HepG2 (cell line): ENCODE data around the gene IDUA. TPM values are rescaled to one million over a fixed set of nuclear protein-coding genes. Genes with fewer than 3 reads are reported as not detected.

Experiments used
- MYC ChIP-seq: sonication (generic); formaldehyde crosslinking; IDR thresholded peaks from 2 replicates; pipeline ENCODE4 v1.9.0; 2021; ENCODE audit warnings: missing genetic modification reagents, borderline replicate concordance
- NKX3-1 ChIP-seq: sonication (generic); formaldehyde crosslinking; IDR thresholded peaks from 2 replicates; pipeline ENCODE4 v1.5.0; 2020; ENCODE audit warnings: missing genetic modification reagents
- POGZ ChIP-seq: sonication (generic); formaldehyde crosslinking; IDR thresholded peaks from 2 replicates; pipeline ENCODE4 v1.4.0; 2020; ENCODE audit warnings: mild to moderate bottlenecking, missing genetic modification reagents
- RNF2 ChIP-seq: fragments of 450-650 bp; conservative IDR thresholded peaks from 2 replicates; pipeline ENCODE4 v1.6.1; 2016; ENCODE audit warnings: low read depth
- SP2 ChIP-seq: sonication (generic); formaldehyde crosslinking; IDR thresholded peaks from 2 replicates; pipeline ENCODE4 v1.5.1; 2020; ENCODE audit warnings: mild to moderate bottlenecking, missing genetic modification reagents
- TGIF2 ChIP-seq: IDR thresholded peaks from 2 replicates; pipeline ENCODE4 v1.6.1; 2016; ENCODE audit warnings: control low read depth, missing compliant biosample characterization
- TRIM24 ChIP-seq: sonication (generic); formaldehyde crosslinking; IDR thresholded peaks from 2 replicates; pipeline ENCODE4 v1.8.0; 2022; ENCODE audit warnings: mild to moderate bottlenecking, missing genetic modification reagents
- ZIK1 ChIP-seq: sonication (generic); formaldehyde crosslinking; IDR thresholded peaks from 2 replicates; pipeline ENCODE4 v1.5.0; 2020; ENCODE audit warnings: mild to moderate bottlenecking, low read depth, missing genetic modification reagents, borderline replicate concordance
- ZNF12 ChIP-seq: sonication (generic); formaldehyde crosslinking; IDR thresholded peaks from 2 replicates; pipeline ENCODE4 v1.5.0; 2020; ENCODE audit warnings: missing genetic modification reagents
- ZNF713 ChIP-seq: sonication (generic); formaldehyde crosslinking; IDR thresholded peaks from 2 replicates; pipeline ENCODE4 v1.4.0; 2020; ENCODE audit warnings: mild to moderate bottlenecking, missing genetic modification reagents
- polyA plus RNA-seq, 8 experiments: library from polyadenylated mRNA; depleted of rRNA in 3 of 8; stranded (reverse) in 7 of 8; unstranded in 1 of 8; fragments of >200 nt; fragmentation: Illumina TruSeq in 4 of 8; extraction: Trizol in 4 of 8; gene quantifications; 2 replicates each; pipeline versions ENCODE4 v1.2.1 to v1.2.3, GENCODE V29; 2011 to 2016; ENCODE audit warnings: low read depth in 4 of 8, missing spikeins in 1 of 8, mixed read lengths in 1 of 8; ENCODE audit not compliant: insufficient read depth in 1 of 8
- total RNA-seq, 5 experiments: library from RNA; depleted of rRNA; stranded (reverse); fragments of >200 nt; fragmentation: Illumina TruSeq; extraction: Trizol; gene quantifications; 2 replicates each; pipeline ENCODE4 v1.2.3, GENCODE V29; 2016; ENCODE audit warnings: low read depth in 1 of 5
- TF ChIP-seq, protein P1 (sequence below): sonication (generic); formaldehyde crosslinking; IDR thresholded peaks from 2 replicates; pipeline ENCODE4 v1.4.0; 2020; ENCODE audit warnings: missing genetic modification reagents
- TF ChIP-seq, protein P2 (sequence below): sonication (generic); formaldehyde crosslinking; IDR thresholded peaks from 2 replicates; pipeline ENCODE4 v1.4.0; 2020; ENCODE audit warnings: missing genetic modification reagents, borderline replicate concordance
- TF ChIP-seq, protein P3 (sequence below): sonication (generic); formaldehyde crosslinking; IDR thresholded peaks from 2 replicates; pipeline ENCODE4 v1.4.0; 2020; ENCODE audit warnings: missing genetic modification reagents
- TF ChIP-seq, protein P4 (sequence below): sonication (generic); formaldehyde crosslinking; IDR thresholded peaks from 2 replicates; pipeline ENCODE4 v1.5.1; 2020; ENCODE audit warnings: missing genetic modification reagents, mild to moderate bottlenecking, borderline replicate concordance
- TF ChIP-seq, protein P5 (sequence below): sonication (generic); formaldehyde crosslinking; IDR thresholded peaks from 2 replicates; pipeline ENCODE4 v1.9.0; 2021; ENCODE audit warnings: missing genetic modification reagents, borderline replicate concordance

IDUA gene
- total and polyA plus RNA-seq, 2 of the 13 experiments (the other 11 are each of a cell fraction or from before 2014, with no cell fraction given) = 0.77 to 1.0 TPM

DNA sequence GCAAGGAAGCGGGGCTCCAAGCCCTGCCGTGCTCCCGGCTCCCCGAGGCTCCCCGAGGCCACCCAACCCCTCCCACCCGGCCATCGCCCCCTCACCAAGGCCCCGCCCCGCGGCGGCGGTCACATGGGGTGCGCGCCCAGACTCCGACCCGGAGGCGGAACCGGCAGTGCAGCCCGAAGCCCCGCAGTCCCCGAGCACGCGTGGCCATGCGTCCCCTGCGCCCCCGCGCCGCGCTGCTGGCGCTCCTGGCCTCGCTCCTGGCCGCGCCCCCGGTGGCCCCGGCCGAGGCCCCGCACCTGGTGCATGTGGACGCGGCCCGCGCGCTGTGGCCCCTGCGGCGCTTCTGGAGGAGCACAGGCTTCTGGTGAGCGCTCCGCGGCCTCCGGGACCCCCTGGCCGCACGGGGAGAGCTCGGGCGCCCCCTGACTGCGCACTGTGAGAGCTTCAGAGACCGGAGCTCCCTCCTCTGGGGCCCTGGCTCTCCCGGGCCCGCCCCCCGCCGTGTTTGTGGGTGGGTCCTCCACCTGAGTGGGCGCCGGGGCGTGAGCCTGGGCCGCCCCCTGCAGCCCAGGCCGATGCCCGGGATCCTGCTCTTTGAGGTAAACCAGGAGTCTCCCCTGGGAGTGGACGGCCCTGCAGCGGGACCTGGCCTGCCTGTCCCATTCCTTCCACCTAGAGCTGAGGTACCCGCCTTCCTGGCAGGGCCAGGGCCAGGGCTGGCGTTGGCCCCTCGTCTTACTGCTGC is at the start of gene IDUA (continued):
- TF ChIP-seq, protein P1, sequence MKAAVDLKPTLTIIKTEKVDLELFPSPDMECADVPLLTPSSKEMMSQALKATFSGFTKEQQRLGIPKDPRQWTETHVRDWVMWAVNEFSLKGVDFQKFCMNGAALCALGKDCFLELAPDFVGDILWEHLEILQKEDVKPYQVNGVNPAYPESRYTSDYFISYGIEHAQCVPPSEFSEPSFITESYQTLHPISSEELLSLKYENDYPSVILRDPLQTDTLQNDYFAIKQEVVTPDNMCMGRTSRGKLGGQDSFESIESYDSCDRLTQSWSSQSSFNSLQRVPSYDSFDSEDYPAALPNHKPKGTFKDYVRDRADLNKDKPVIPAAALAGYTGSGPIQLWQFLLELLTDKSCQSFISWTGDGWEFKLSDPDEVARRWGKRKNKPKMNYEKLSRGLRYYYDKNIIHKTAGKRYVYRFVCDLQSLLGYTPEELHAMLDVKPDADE (CRISPR knock-in tag) = no peak
- peak; percentile 31 for TF ChIP-seq MYC
- TF ChIP-seq SP2 = no peak
- TF ChIP-seq, protein P2, sequence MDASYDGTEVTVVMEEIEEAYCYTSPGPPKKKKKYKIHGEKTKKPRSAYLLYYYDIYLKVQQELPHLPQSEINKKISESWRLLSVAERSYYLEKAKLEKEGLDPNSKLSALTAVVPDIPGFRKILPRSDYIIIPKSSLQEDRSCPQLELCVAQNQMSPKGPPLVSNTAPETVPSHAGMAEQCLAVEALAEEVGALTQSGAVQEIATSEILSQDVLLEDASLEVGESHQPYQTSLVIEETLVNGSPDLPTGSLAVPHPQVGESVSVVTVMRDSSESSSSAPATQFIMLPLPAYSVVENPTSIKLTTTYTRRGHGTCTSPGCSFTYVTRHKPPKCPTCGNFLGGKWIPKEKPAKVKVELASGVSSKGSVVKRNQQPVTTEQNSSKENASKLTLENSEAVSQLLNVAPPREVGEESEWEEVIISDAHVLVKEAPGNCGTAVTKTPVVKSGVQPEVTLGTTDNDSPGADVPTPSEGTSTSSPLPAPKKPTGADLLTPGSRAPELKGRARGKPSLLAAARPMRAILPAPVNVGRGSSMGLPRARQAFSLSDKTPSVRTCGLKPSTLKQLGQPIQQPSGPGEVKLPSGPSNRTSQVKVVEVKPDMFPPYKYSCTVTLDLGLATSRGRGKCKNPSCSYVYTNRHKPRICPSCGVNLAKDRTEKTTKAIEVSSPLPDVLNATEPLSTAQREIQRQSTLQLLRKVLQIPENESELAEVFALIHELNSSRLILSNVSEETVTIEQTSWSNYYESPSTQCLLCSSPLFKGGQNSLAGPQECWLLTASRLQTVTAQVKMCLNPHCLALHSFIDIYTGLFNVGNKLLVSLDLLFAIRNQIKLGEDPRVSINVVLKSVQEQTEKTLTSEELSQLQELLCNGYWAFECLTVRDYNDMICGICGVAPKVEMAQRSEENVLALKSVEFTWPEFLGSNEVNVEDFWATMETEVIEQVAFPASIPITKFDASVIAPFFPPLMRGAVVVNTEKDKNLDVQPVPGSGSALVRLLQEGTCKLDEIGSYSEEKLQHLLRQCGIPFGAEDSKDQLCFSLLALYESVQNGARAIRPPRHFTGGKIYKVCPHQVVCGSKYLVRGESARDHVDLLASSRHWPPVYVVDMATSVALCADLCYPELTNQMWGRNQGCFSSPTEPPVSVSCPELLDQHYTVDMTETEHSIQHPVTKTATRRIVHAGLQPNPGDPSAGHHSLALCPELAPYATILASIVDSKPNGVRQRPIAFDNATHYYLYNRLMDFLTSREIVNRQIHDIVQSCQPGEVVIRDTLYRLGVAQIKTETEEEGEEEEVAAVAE (CRISPR knock-in tag) = no peak
- TF ChIP-seq TRIM24 (CRISPR knock-in tag) = no peak
- TF ChIP-seq, protein P3, sequence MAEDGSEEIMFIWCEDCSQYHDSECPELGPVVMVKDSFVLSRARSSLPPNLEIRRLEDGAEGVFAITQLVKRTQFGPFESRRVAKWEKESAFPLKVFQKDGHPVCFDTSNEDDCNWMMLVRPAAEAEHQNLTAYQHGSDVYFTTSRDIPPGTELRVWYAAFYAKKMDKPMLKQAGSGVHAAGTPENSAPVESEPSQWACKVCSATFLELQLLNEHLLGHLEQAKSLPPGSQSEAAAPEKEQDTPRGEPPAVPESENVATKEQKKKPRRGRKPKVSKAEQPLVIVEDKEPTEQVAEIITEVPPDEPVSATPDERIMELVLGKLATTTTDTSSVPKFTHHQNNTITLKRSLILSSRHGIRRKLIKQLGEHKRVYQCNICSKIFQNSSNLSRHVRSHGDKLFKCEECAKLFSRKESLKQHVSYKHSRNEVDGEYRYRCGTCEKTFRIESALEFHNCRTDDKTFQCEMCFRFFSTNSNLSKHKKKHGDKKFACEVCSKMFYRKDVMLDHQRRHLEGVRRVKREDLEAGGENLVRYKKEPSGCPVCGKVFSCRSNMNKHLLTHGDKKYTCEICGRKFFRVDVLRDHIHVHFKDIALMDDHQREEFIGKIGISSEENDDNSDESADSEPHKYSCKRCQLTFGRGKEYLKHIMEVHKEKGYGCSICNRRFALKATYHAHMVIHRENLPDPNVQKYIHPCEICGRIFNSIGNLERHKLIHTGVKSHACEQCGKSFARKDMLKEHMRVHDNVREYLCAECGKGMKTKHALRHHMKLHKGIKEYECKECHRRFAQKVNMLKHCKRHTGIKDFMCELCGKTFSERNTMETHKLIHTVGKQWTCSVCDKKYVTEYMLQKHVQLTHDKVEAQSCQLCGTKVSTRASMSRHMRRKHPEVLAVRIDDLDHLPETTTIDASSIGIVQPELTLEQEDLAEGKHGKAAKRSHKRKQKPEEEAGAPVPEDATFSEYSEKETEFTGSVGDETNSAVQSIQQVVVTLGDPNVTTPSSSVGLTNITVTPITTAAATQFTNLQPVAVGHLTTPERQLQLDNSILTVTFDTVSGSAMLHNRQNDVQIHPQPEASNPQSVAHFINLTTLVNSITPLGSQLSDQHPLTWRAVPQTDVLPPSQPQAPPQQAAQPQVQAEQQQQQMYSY (CRISPR knock-in tag) = no peak
- TF ChIP-seq, protein P4, sequence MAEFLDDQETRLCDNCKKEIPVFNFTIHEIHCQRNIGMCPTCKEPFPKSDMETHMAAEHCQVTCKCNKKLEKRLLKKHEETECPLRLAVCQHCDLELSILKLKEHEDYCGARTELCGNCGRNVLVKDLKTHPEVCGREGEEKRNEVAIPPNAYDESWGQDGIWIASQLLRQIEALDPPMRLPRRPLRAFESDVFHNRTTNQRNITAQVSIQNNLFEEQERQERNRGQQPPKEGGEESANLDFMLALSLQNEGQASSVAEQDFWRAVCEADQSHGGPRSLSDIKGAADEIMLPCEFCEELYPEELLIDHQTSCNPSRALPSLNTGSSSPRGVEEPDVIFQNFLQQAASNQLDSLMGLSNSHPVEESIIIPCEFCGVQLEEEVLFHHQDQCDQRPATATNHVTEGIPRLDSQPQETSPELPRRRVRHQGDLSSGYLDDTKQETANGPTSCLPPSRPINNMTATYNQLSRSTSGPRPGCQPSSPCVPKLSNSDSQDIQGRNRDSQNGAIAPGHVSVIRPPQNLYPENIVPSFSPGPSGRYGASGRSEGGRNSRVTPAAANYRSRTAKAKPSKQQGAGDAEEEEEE (CRISPR knock-in tag) = no peak
- TF ChIP-seq ZIK1 (CRISPR knock-in tag) = 0 out of 2 replicates have a peak, but pooled peaks have one; percentile 23
- 0 out of 2 replicates have a peak, but pooled peaks have one; percentile 38 for TF ChIP-seq POGZ (CRISPR knock-in tag)
- TF ChIP-seq ZNF12 (CRISPR knock-in tag) = no peak
- no peak for TF ChIP-seq NKX3-1 (CRISPR knock-in tag)
- TF ChIP-seq RNF2 = 0 out of 2 replicates have a peak, but pooled peaks have one; percentile 33
- no peak for TF ChIP-seq ZNF713
- TF ChIP-seq, protein P5, sequence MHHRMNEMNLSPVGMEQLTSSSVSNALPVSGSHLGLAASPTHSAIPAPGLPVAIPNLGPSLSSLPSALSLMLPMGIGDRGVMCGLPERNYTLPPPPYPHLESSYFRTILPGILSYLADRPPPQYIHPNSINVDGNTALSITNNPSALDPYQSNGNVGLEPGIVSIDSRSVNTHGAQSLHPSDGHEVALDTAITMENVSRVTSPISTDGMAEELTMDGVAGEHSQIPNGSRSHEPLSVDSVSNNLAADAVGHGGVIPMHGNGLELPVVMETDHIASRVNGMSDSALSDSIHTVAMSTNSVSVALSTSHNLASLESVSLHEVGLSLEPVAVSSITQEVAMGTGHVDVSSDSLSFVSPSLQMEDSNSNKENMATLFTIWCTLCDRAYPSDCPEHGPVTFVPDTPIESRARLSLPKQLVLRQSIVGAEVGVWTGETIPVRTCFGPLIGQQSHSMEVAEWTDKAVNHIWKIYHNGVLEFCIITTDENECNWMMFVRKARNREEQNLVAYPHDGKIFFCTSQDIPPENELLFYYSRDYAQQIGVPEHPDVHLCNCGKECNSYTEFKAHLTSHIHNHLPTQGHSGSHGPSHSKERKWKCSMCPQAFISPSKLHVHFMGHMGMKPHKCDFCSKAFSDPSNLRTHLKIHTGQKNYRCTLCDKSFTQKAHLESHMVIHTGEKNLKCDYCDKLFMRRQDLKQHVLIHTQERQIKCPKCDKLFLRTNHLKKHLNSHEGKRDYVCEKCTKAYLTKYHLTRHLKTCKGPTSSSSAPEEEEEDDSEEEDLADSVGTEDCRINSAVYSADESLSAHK = no peak
- no peak for TF ChIP-seq TGIF2 (CRISPR knock-in tag)
